ENCODE data around the gene OSBPL10. TPM values are rescaled to one million over a fixed set of nuclear protein-coding genes. Genes with fewer than 3 reads are reported as not detected.

Gene OSBPL10
- total and polyA plus RNA-seq, 2 of the 8 experiments (the other 6 are each of a cell fraction or from before 2014, with no cell fraction given) = 26.2 to 86.7 TPM

DNA sequence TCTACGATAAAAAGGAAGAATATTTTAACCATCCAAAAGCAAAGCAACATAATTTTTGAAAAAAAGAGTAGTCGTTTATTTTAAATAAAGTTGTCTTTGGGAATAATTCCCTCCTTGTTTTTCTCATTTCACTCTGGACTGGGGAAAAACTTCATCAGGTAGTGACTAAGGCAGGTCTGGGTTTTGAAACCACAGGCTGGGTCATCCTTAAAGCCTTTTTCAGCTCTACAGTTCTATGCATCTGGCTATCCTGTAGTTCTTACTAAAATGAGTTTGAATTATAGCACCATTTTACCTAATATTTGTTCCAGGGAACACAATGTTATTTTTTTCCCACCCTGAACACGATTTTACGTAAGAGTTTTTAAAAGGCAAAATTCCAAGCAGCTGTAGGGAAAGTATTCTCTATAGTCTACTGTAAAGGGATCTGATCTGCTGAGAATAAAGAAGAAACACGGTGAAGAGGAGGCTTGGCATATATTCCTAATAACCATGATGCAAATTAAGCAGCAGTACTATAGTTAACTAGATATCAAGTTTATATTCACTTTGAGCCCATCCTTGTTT, 107.7 kb downstream of the OSBPL10 start:
- Histone ChIP-seq H2BK12ac (ENCODE audit: low read depth, low read length) (no peak overlapping the region), H2BK120ac (replicated peaks; ENCODE audit: low read depth, low read length) (no peak overlapping the region), H4K8ac (ENCODE audit: extremely low read depth, insufficient read depth, low read length) (no peak overlapping the region), H3K4me3 (ENCODE audit: extremely low read depth in 1 of 4, insufficient read depth in 2 of 4, low read depth in 3 of 4, low read length in 4 of 4) (no peak overlapping the region), H3K4me2 (ENCODE audit: insufficient read depth in 1 of 2, low read depth in 2 of 2, low read length in 2 of 2) (no peak overlapping the region), H3K27ac (ENCODE audit: low read depth, low read length) (no peak overlapping the region), H3K36me3 (ENCODE audit: control insufficient read depth in 2 of 4, insufficient read depth in 4 of 4, low read length in 3 of 4) (peaks cover 0 to 3% (median 0%) of the 10 kb centered on the region in 4 experiments; a peak in 4 of 8 replicates), H3K27me3 (replicated peaks in 1 of 4; ENCODE audit: control insufficient read depth in 3 of 4, extremely low read depth in 1 of 4, insufficient read depth in 3 of 4, low read length in 3 of 4) (no peaks in the 10 kb centered on the region), H3K23me2 (ENCODE audit: low read depth, low read length) (no peaks in the 10 kb centered on the region), H4K5ac (ENCODE audit: insufficient read length, low read depth, low read length) (no peak overlapping the region), H3K23ac (ENCODE audit: insufficient read length) (no peak overlapping the region), H4K20me1 (replicated peaks in 1 of 2; ENCODE audit: control insufficient read depth in 1 of 2, insufficient read depth in 2 of 2, low read length in 2 of 2) (peaks cover 0 to under 1% of the 10 kb centered on the region in 2 experiments), H2BK20ac (ENCODE audit: low read length) (no peak overlapping the region), H3K9ac (replicated peaks in 1 of 4; ENCODE audit: extremely low read depth in 1 of 4, low read depth in 3 of 4, low read length in 3 of 4) (no peak overlapping the region), H3K79me2 (ENCODE audit: control insufficient read depth in 1 of 2, insufficient read depth in 2 of 2, low read length in 2 of 2) (peaks cover 0 to 14% of the 10 kb centered on the region in 2 experiments; a peak in 2 of 4 replicates), H3K79me1 (ENCODE audit: low read depth, low read length) (no peaks in the 10 kb centered on the region; the same call in 1 of the 2 replicates), H2BK5ac (ENCODE audit: low read depth, low read length) (no peak overlapping the region), H3K18ac (ENCODE audit: extremely low read depth, low read length) (no peak overlapping the region), H2AK5ac (ENCODE audit: low read depth, low read length) (no peak overlapping the region), H3K9me3 (ENCODE audit: insufficient read depth in 2 of 2, low read depth in 1 of 2, low read length in 1 of 2) (peaks cover 0 to 3% of the 10 kb centered on the region in 2 experiments; a peak in 1 of 4 replicates), H3K4me1 (replicated peaks in 1 of 4; ENCODE audit: control insufficient read depth in 3 of 4, insufficient read depth in 4 of 4, low read length in 3 of 4) (peaks cover 0 to 6% (median 0%) of the 10 kb centered on the region in 4 experiments; a peak in 2 of 7 replicates), H3K14ac (ENCODE audit: insufficient read length) (no peak overlapping the region), H4K91ac (replicated peaks; ENCODE audit: insufficient read length, low read length) (no peak overlapping the region), H2AFZ (ENCODE audit: low read length) (no peak overlapping the region), H3K4ac (replicated peaks; ENCODE audit: insufficient read length, low read depth, low read length) (no peak overlapping the region), H3K56ac (replicated peaks; ENCODE audit: insufficient read length, low read depth, low read length) (no peak overlapping the region), H2BK15ac (ENCODE audit: low read length) (no peak overlapping the region)
- no peak for DNase-seq (ENCODE audit: low read depth in 1 of 2, low spot score in 2 of 2)
- POLR2A ChIA-PET (ENCODE audit: partially characterized antibody) = interaction anchor here (0.7 kb wide), 1 partner anchor 12 kb away, joined by 3 read pairs; no protein-coding TSS in a partner anchor
- WGBS, 2 experiments (ENCODE audit: extremely low coverage in 1 of 2, insufficient coverage in 1 of 2, insufficient read length in 1 of 2, insufficient replicate concordance in 2 of 2, low coverage in 1 of 2, low lambda C conversion rate in 2 of 2, missing lambda C conversion rate in 1 of 2) = 95% methylated on average over 5 of the region's 5 CpGs; no CpG with 5 or more reads in 1 of the 2 experiments
- CTCF ChIA-PET (ENCODE audit: partially characterized antibody) = interaction anchor here (0.6 kb wide), 1 partner anchor 94 kb away, joined by 3 read pairs; no protein-coding TSS in a partner anchor
- no peak for FAIRE-seq
- no peak for TF ChIP-seq ASH2L (IDR thresholded peaks at IDR 0.05; ENCODE audit: low read length)
- no peak for TF ChIP-seq KDM4A (IDR thresholded peaks at IDR 0.05; ENCODE audit: low read depth, low read length, severe bottlenecking)
- TF ChIP-seq, protein P1, sequence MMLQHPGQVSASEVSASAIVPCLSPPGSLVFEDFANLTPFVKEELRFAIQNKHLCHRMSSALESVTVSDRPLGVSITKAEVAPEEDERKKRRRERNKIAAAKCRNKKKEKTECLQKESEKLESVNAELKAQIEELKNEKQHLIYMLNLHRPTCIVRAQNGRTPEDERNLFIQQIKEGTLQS (IDR thresholded peaks at IDR 0.05; ENCODE audit: insufficient read depth, low read depth, low read length) = no peak
- no peak for TF ChIP-seq KDM5A (IDR thresholded peaks at IDR 0.05; ENCODE audit: low read length)
- no peak for TF ChIP-seq EZH2 (IDR thresholded peaks at IDR 0.05; ENCODE audit: low read depth, low read length, severe bottlenecking)
- no peak for TF ChIP-seq TBP (IDR thresholded peaks at IDR 0.05; ENCODE audit: low read depth, low read length)
- no peak for TF ChIP-seq HDAC2 (IDR thresholded peaks at IDR 0.05; ENCODE audit: borderline replicate concordance in 1 of 2, low read depth in 2 of 2, low read length in 2 of 2)
- TF ChIP-seq SIN3A (conservative IDR thresholded peaks at IDR 0.05 in 1 of 2, IDR thresholded peaks at IDR 0.05 in 1 of 2; ENCODE audit: low read depth in 1 of 2, low read length in 2 of 2) = no peak
- TF ChIP-seq USF2 (IDR thresholded peaks at IDR 0.05; ENCODE audit: low read length) = no peak
- no peak for TF ChIP-seq SIRT6 (IDR thresholded peaks at IDR 0.05; ENCODE audit: low read length)
